ENCODE measurements around the gene PRKN.
"Not testable (repeated sequence)": the region's sequence is repeated elsewhere in the genome, so short reads cannot be mapped to it uniquely, and the experiment has no call there.

The PRKN gene

DNA sequence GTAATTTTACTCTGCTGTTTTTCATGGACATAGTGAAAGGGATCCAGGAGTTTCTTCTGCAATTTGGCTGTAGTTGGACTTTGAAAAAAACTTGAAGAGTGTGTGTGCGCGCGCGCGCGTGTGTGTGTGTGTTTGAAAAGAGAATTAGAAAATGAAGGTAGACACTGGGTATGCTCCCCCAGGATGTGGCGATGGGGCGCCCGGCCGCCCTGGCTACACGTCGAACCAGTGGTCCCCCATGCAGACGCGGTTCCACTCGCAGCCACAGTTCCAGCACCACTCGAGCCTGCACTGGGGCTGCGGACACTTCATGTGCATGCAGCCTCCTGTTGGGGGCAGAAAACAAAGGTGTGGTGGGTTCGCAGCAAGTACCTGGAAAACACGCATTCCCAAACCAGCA, 1377.7 kb downstream of the PRKN start:
- H3K27ac ChIP-seq = no peak overlapping the region
- DNase-seq (ENCODE audit: low read depth, low spot score) = no peak

DNA sequence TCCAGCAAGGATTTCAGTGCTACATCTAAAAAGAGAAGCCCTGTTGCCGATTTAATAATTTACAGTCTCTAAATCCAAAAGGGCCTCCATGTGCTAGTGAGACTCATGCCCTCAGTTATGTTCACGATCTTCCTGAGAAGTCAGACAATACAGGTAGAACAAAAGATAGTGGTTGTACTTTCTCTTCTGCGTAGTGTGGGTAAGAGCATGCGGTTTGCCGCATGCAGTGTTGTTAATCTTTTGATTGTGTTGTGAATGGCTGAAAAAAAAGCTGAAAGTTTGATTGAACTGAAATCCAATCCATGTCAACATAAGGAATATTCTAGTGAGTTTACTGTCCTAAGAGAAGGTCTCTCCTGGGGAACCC, 1379.0 kb downstream of the PRKN start:
- no peak overlapping the region for H3K27ac ChIP-seq
- no peak for DNase-seq (ENCODE audit: low read depth, low spot score)

DNA sequence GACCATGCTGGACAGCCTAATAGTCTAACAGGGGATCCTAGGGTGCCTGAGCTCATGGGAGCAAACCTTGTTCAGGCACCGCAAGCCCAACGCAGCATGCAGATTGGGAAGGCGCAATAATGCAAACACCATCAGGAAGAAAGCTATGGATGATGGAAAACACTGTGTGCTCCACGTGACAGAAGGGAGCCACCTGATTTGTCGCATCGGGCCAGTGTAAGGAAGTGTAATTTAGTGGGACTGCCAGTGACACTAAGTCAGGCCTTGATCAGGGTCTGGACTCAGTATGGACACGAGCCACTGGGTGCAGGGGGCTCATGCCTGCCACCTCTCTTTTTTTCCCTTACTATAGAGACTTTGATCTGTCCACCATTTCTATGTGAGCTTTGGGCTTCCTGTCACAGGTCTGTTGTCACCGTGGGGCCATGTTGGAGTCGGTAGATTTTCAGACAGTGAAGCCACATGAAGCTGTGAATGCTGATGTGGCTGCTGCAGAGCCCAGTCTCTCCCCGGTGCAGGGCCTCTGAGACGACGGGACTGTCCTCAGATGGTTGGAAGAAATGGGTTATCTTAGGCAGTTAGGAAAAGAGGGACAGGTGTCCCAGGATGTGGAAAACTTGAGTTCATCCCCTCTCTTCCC, 1379.5 kb downstream of the PRKN start:
- H3K27ac ChIP-seq = no peak overlapping the region
- DNase-seq (ENCODE audit: low read depth, low spot score) = no peak

DNA sequence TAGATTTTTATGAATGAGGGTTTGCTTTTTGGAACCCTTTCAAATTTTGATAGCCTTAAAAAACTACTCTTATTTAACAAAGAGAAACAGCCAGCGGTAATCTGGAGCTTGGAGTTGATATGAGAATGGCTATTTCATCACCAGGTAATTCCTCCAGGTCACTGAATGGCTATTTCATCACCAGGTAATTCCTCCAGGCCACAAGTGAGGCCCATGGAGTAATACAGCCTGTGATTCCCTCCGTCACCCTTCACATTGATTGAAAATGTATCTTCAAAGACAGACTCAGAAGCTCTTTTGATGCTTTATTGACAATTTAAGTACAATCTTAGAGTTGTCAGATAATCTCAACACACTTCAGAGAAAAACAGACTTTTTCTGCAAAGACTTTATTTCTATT, 1380.4 kb downstream of the PRKN start:
- no peak for DNase-seq (ENCODE audit: low read depth, low spot score)
- peak overlapping the region; percentile 26 for H3K27ac ChIP-seq

DNA sequence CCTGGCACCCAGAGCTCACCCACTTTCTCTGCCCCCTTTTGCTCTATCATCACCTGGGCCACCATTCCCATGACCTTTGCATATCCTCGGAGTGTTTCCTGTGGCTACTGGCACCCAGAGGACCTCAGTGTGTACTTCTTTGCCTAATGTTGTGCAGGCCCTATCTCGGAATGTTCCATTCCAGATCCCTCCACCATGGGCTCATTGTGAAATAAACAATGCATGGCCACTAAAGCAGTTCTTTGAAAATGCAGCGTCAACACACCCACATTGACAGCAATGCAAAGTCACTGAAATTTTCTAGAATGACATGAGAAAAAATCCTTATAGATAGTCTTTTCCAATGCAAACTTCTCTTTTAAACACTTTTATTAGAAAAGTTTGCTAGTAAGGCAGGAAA, 1380.8 kb downstream of the PRKN start:
- H3K27ac ChIP-seq = peak overlapping the region; percentile 26
- no peak for DNase-seq (ENCODE audit: low read depth, low spot score)

DNA sequence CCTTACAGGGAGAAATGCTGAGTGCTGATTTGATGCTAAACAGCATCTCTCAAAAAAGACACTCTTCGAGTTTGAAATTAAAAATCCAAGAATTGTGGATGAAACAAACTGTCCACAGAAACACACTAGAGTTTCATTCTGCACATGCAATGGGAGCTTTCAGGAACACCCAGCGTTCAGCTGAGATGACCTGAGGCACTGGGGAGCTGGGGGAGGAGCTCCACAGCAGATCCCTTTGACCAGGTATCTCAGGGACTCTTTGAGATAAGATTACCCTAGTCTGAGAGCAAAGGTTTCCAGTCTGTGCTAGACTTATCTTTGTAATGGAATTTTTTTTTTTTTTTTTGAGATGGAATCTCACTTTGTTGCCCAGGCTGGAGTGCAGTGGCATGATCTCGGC, 1382.9 kb downstream of the PRKN start:
- no peak for DNase-seq (ENCODE audit: low read depth, low spot score)
- no peak overlapping the region for H3K27ac ChIP-seq

DNA sequence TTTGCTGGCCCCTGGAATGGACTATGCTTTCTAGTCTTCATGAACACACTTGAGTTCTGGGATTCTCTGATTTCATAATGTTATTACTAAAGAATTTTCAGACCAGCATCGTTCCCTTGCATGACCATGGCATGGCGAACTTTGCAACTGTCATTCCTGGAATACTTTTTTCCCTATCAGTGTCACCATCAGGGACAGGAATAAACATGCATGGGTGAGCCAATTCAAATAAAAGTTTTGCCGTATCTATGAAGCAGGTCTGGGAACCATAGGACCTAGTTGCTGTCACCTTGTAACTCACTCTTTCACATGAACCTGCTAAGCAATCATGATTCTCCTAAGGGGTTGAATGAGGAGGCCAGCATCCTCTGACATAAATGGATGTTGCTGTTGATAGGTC, 1385.5 kb downstream of the PRKN start:
- peak; percentile 6 for DNase-seq (ENCODE audit: low read depth, low spot score)

DNA sequence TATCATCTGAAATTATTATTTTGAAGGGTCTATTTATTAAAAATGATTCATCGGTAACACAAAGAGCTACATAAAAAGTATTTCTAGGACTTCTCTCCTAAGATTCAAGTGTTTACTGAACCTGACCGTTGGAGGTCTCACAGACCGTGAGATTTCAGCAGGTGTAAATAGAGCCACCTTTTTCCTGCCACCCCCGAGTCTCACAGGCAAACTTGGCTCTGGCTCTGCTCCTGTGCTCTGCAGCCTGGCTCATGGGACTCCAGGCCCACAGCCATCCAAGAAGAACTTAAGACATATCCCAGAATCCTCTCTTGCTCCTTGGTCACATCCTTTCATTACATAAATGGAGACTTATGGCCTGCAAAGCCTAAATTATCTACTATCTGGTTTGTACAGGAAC, 1385.9 kb downstream of the PRKN start:
- no peak for DNase-seq (ENCODE audit: low read depth, low spot score)
- H3K27ac ChIP-seq = no peak overlapping the region

More for the DNA sequence above, 1385.5 kb downstream of the PRKN start:
- no peak overlapping the region for H3K27ac ChIP-seq

DNA sequence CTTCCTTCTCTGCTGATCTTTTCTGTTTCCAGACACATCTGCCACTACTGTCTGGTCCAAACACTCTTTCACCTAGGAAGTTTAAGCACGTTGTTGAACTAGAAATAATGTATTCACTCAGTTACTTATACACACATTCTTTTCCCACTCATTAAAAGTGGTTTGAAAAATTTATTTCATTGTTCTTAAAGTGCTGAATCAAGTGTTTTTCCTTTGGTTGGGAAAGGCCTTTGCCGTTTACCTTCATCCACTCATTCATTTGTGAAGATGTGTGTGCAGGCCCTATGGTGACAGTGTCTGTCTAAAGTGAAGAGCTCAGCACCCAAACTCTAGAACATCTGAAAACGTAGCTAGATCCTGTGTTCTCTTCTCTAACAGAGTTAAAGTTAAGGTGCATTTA, 1389.6 kb downstream of the PRKN start:
- H3K27ac ChIP-seq = no peak overlapping the region
- no peak for DNase-seq (ENCODE audit: low read depth, low spot score)

DNA sequence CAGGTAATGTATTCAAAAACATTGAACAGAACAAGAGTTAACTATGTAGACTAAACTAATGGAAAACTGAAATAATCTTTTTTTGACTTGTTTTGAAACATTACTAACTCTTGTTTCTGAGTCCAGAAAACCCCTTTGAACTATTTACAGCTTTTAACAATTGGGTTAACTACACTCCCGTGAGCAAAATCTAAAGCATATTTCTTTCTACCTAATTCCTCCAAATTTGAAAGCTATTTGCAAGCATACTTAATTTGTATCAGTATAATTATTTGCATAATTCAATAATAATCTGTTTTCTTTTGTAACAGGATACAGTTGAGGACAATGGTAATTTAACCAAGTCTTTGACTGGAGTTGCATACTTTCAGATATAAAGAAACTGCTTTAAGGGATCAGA, 1391.1 kb downstream of the PRKN start:
- no peak overlapping the region for H3K27ac ChIP-seq

DNA sequence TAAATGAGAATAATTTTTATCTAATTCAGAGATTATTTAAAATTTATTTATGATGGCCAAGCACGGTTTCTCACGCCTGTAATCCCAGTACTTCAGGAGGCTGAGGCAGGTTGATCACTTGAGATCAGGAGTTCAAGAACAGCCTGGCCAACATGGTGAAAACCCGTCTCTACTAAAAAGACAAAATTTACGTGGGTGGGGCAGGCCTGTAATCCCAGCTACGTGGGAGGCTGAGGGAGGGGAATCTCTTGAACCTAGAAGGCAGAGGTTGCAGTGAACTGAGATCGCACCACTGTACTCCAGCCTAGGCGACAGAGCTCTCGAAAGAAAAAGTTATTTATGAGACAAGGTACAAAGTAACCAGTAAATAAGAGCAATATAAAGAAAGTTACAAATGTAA, 1394.2 kb downstream of the PRKN start:
- DNase-seq (ENCODE audit: low read depth, low spot score) = no peak
- no peak overlapping the region for H3K27ac ChIP-seq

More for the DNA sequence above, 1391.1 kb downstream of the PRKN start:
- DNase-seq (ENCODE audit: low read depth, low spot score) = no peak

DNA sequence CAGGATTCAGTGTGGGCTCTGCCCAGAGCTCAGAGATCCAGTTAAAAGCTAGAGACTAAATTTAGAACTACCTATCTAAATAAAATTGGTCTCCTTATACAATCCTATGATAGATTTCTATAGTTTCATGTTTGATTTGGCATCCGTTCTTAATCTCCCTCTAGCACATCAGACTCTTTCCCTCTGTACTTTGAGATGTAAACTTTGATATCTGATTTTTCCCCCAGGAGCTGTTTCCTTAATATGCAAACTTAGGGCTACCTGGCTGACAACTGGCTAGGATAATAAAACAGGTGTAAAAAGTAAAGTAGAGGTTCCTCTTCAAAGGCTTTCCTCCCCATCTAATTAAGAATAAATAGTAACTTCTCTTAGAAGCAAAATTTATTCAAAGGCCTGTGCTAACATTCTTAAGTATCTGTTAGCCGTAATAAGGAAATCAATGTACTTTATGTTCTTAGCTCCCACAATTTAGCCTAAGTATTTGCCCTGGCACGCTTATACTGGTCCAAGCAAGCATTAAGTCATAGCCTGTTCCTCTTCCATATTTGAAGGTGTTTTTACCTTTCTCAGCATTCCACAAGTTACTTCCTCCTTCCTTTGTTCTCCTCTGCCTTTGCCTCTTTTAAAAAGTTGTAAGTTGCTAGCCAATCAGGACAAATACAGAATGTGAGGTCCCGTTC, 1396.0 kb downstream of the PRKN start:
- H3K27ac ChIP-seq = peak overlapping the region; percentile 77
- not testable (repeated sequence) for DNase-seq (ENCODE audit: low read depth, low spot score)

DNA sequence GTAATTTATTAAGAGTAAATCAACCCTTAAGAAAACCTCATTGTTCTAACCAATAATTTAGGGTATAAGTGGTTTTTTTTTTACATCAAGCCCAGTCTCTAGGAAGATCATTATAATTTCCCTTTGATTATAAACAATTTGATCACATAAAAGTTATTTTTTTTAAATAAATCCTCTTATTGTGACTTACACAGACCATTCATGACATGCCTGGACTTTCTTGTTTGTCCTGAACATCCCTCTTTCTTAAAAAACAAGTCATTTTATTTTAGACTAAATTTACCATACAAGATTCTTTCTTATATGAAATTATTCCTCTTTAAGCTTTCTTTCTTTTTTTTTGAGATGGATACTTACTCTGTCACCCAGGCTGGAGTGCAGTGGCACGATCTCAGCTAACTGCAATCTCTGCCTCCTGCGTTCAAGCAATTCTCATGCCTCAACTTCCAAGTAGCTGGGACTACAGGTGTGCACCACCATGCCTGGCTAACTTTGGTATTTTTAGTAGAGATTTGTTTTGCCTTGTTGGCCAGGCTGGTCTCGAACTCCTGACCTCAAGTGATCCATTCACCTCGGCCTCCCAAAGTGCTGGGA, 1400.1 kb downstream of the PRKN start:
- no peak for DNase-seq (ENCODE audit: low read depth, low spot score)
- H3K27ac ChIP-seq = no peak overlapping the region

DNA sequence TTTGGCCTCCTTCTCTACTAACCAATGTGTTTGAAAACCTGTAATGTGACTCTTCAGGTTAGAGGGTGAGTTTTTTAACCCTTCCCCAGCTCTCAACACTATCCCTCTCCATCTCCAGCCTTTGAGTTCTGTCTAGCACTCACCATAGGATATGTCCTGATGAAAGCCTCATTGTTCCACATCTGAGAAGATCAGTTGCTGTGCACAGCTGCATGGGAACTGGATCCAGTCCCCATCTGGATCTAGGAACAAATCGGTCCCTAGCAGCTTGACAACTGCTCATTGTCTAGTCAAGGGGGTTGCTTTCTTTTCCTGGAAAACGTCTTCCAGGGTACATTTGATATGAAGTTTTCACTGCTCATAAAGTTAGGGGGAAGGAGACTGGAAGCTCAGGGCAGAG, 1408.3 kb downstream of the PRKN start:
- no peak overlapping the region for H3K27ac ChIP-seq
- no peak for DNase-seq (ENCODE audit: low read depth, low spot score)

DNA sequence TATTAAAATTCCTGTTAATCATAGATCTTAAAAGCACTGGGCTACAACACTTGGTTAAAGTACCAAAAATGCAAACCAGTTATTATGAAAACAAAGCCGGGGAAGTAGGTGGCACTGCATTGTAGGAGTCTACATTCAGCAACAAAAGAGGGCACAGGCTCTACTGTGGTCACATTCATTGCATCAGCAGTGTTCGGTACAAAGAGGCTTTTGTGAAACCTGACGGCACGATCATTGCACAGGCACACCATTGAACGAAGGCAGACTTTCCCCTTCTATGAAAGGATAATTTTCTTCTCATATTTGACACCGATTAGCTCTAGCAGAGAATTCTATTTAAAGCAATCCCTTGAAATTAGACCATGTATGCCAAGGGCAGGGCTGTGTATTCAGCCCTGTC, 1409.1 kb downstream of the PRKN start:
- no peak overlapping the region for H3K27ac ChIP-seq
- DNase-seq (ENCODE audit: low read depth, low spot score) = no peak

DNA sequence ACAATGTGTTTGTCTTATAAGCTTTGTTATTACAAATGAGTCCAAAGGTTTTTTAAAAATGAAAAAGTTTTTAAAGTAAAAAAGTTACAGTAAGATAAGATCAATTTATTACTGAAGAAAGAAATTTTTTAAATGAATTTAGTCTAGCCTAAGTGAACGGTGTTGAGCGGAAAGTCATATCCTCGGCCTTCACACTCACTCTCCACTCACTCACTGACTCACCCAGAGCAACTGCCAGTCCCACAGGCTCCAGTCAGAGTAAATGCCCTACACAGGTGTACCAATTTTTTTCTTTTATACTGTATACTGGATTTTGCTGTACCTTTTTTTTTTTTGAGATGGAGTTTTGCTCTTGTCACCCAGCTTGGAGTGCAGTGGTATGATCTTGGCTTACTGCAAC, 1411.0 kb downstream of the PRKN start:
- H3K27ac ChIP-seq = no peak overlapping the region
- DNase-seq (ENCODE audit: low read depth, low spot score) = no peak

DNA sequence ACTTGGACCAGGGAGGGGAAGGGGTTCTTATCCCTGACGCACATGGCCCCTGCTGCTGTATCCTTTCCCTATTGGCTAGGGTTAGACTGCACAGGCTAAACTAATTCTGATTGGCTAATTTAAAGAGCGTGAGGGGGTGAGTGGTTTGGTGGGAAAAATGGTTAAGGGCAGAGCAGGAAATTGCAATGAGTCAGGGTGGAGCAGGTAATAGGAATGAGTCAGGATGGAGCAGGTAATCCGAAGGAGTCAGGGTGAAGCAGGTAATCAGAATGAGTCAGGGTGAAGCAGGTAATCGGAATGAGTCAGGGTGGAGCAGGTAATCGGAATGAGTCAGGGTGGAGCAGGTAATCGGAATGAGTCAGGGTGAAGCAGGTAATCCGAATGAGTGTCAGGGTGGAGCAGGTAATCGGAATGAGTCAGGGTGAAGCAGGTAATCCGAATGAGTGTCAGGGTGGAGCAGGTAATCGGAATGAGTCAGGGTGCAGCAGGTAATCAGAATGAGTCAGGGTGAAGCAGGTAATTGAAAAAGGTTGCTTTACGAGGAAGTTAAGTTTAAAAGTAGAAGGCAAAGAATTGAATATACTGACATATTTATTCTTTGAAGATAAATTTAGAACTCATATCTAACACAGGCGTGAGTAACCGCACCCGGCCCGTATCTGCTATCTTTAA, 1412.2 kb downstream of the PRKN start:
- peak; percentile 24 for DNase-seq (ENCODE audit: low read depth, low spot score)
- peak overlapping the region; percentile 63 for H3K27ac ChIP-seq

DNA sequence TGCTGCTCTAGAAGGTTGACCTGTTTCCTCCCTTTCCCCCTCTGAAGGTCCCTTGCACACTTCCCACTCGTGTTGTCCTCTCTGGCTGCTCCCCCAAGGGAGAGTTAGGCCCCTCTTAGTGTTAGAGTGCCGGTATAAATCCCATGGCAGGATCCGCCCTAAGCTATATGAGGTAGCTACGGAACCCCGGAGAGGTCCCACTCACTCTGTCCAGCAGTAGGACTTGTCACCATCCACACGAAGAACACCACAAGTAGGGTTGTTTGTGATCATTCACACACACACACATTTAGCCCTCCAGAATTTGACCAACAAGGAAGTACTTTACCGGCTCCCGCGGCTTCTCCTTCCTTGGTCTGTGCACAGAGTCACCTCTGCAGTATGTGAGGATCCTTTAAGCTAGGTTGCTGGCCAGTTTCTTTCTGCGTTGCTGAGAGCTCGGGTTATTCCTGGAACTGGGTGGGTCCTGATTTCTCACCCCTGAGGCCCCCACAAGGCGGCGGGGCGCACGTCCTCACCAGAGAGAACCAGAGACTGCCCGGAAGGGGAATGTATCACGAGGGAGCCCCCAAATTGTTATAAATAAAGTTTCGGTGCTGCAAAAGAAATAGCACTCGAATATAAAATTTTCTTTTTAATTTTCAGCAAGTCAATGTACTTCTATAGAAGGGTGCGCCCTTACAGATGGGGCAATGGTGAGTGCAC, 1412.9 kb downstream of the PRKN start:
- not testable (repeated sequence) for DNase-seq (ENCODE audit: low read depth, low spot score)
- peak overlapping the region; percentile 63 for H3K27ac ChIP-seq

DNA sequence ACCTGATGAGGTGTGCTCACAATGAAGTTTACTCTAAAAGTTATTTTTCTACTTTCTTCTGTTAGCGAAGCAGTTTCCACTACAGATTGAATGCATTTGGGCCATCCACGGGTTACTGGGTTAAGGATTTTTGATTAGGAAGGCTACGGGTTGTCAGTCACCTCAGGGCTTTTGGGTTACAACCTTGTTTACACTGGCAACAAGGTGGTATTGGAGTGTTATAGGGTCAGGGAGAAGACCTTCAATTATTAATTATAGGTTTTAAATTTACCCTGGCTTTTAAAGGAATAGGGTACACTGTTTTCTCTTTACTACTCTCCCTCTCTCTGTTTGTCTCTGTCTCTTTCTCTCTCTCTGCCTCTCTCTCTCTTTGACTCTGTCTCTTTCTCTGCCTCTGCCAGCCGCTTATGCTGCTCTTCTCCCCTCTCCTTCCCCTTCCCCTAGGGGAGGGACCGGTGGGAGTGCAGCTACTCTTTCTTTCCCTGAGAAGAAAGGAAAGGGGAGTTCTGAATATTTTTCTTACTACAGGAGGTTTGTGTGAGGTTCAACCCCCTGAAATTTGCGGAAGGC, 1413.5 kb downstream of the PRKN start:
- DNase-seq (ENCODE audit: low read depth, low spot score) = no peak
- no peak overlapping the region for H3K27ac ChIP-seq

DNA sequence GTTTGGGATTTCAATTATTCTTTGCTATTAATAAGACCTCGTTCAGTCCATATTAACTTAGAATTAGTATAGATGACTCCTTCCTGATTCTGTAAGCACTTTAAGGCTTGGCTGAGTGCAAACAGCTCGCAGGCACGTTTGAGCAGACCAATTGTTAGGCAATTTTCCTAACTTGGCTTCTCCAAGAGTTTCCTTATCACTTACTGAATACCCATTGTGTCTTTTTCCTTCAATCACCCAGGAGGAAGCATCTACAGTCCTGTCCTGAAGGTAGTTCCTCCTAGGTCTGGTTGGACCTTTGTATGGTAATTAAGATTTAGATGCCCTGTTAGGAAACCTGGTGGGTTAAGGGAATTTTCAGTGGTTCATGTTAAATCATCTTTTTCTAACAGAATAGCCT, 1414.1 kb downstream of the PRKN start:
- DNase-seq (ENCODE audit: low read depth, low spot score) = not testable (repeated sequence)

More for the DNA sequence above, 1414.1 kb downstream of the PRKN start:
- H3K27ac ChIP-seq = not testable (repeated sequence)
